NCI-H2196 (cell line): ENCODE results near the gene STRIP1.

ENCODE experiments used
- DNase-seq: peaks from one replicate; lab custom pipeline; 2025; ENCODE audit not compliant: unreplicated experiment; lab: John Stamatoyannopoulos, UW

STRIP1 gene

DNA sequence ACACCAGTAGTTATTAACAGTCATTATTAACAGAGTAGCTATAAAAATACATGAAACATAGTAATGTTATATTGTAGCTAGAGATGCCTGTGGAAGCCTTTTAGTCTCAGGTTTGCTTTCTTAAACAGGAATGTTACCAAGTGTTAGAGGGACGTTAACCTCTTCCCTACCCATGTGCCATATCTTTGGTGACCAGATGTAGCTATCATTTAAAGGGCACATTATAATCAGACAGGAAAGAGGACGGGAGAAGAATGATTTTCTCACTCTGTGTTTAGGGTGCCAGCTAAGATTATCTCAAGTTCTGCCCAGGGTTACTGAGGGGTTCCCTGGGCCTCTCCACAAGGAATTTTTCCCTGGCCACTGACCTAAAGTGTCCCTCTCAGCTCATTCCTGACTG, 57.0 kb downstream of the STRIP1 start:
- DNase-seq, result no peak

DNA sequence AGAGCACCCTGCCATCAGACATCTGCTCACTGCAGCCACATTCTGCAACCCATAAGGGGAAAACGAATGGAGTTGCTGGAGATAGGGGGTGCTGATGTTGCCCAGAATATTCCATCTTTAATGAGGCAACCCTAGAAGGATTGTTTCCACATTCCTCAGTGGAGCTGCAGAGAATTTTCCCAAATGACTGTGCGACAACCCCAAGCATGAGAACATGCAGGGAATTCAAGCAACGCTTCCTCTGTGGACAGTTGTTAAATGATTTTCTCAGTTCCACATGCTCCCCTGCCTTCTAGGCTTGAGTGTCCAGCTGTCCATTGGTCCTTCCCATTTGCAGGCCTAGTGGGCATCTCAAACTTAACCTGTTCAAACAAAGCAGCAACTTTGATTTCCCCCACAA, 57.4 kb downstream of the STRIP1 start:
- DNase-seq, result no peak

DNA sequence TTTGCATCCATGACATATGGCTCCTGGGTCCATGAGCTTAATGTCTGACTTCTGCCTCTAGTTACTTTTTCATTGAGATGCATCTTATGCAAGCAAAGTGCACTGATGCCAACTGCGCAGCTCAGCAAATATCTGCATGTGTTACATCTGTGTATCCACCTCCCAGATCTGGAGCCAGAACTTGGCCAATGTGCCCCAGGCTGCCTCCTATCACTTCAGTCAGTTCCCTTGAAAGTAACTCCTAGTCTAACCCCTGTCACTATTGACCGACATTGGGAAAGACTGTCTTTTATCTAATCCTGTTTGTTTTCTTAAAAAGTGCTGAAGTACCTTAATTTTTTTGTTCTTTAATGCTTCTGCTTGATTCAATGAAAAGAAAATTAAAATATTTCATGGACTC, 58.6 kb downstream of the STRIP1 start:
- no peak for DNase-seq

DNA sequence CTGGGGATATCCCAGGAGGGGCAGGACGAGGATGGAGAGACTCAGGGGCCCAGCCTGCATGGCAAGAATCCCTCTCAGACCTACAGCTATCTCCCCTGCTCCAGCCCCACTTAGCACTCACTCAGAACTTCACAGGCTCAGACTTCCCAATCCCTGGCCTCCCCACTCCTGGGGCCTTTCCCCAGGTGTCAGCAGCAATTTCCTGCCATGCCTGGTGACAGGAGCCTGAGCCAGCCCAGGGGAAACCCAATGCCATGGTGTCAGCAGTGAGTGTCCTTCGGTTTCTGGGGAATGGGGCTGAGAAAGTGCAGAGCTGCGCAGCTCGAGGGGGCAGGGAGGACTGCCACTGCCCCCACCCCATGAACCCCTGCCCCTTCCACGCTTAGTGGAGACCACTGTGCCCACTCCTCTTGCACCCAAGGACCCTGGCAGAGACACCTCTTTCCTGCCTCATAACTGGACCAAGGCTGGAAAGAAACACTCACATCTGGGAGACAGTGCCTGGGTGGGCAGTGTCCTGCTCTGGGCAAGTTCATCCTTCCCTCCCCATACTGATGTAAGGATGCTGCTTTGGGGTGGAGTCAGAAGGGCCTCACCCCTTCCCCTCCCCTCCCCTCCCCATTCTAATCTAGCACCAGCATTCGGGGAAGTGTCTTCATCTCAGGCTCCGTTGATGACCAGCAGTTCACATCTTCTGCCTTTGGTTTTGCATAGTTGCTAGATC, 60.7 kb downstream of the STRIP1 start:
- DNase-seq, result no peak

DNA sequence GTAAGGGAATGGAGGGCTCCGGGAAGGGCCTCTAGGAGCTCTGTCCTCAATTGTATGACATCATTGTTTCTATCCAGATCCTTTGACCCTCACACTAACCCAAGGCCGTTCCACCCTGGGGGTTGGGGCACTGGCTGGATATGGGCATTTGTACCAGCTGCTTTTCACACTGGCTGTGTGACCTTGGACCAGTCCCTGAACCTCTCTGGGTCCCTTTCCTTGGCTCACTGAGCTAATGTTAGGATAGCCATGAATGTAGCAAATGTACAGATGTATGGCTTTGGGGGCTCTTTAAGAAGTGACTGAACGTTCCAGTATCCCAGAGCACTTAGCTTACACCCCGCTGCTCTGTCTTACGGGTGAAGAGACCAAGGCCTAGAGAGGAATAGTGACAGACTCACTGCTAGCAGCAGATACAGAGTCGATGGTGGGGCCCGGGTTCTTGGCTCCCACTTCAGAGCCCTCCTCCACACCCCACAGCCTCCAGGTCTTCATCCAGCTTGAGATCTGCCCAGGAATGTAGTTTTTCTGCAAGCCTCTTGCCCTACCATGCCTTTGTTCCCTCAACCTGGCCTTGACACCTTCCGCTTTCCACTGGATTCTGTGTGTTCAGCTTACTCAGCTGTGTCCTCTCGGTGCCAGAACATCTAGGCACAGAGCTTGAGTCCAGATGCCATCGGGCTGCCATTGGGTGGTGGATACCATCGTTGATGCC, 63.2 kb downstream of the STRIP1 start:
- DNase-seq, result no peak

DNA sequence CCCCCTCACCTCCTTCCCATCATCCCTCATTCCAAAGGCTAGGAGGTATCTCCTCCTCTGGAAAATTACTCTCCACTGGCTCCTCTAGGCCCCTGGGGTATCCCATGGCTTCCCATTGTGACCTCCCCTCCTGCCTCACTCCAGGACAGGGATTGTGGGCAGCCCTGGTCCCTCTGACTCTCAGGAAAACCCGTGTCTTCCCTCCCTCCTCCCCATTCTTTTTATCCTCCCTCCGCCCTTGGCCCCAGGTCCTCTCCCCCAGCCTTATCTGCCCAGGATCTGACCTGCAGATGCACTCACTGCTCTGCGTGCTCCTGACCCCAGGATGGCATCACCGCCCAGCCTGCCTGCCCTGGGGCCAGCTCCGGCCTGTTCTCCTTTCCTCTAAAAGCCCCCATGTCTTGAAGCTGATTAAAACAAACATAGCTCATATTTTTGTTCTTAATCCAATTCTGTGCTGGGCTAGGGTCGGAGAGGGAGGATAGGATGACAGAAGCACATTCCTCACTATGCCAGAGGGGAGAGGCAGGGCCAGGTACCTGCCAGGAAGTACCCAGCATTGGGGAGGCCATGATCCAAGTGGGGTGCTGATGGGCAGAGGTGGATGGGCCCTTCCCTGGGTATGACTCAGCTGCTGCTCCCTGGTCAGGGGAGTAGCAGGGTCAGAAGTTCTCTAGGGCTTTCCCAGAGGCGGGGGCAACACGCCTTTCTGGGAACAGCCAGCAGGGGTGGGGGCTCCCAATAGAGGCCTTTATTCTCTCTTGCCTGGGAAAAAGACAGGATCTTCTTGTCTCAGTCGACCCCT, 64.0 kb downstream of the STRIP1 start:
- DNase-seq, result no peak

DNA sequence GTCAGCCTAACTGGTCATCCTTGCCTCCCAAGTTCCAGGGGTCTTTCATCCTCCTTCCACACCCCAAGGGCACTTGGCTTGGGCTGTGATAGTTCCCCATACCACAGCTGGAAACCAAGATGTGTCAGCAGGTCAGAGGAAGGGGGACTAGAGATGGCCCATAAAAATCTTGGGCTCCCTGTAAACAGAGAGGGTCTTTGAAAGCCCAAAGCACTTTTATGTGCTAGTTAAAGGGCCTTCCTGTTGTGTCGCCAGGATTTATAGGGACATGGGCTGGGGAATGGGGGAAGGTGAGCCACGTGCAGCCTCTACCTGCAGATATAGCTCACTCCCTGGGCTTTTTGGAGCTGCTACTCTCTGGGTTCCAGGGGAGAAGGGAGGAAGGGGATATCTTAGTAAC, 65.9 kb downstream of the STRIP1 start:
- no peak for DNase-seq

DNA sequence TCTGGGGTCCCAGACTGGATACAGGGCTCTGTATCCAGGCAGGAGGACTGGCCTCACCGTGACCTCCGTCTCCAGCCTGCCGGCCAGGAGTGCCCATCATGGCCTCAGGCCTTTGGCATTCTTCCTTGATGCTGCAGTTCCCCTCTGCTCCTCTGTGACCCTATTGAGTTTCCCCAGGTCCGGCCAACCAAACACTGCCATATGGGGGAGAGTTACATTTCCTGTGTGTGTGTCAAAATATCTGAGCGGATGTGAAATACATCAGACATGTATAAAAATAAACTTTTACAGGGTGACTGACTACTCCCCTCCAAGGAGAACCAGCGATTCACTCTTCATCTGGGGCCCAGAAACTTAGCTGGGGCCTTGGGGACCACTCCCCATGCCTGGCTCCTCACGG, 67.7 kb downstream of the STRIP1 start:
- no peak for DNase-seq
